Measurements from ENCODE around the gene TRPM8. TPM values are rescaled to one million over a fixed set of nuclear protein-coding genes. Genes with fewer than 3 reads are reported as not detected.

TRPM8 gene
- total RNA-seq, 2 donors from 2014 or later: not detected

GRCh38 chr2:233991196-233991595 is 74.0 kb downstream of the TRPM8 start:
- ATAC-seq (no peak), DNase-seq (no peak)
- intact Hi-C loops (cut with DNase I, micrococcal nuclease): no loop called here

GRCh38 chr2:233992513-233993217 is 75.5 kb downstream of the TRPM8 start:
- DNase-seq (no peak), ATAC-seq (no peak)
- intact Hi-C loops (cut with DNase I, micrococcal nuclease): no loop called here

- intact Hi-C loops (cut with DNase I, micrococcal nuclease): no loop called here
- DNase-seq (no peak), ATAC-seq (no peak)
Measured at GRCh38 chr2:233993461-233993860, 76.3 kb downstream of the TRPM8 start.

GRCh38 chr2:233994151-233994550 is 77.0 kb downstream of the TRPM8 start:
- intact Hi-C loops (cut with DNase I, micrococcal nuclease): no loop called here

GRCh38 chr2:233996000-233996399 is 78.8 kb downstream of the TRPM8 start:
- intact Hi-C loops (cut with DNase I, micrococcal nuclease): no loop called here
- DNase-seq: no peak
- no peak for ATAC-seq

More at GRCh38 chr2:233994151-233994550, 77.0 kb downstream of the TRPM8 start:
- no peak for DNase-seq
- ATAC-seq: no peak

DNA sequence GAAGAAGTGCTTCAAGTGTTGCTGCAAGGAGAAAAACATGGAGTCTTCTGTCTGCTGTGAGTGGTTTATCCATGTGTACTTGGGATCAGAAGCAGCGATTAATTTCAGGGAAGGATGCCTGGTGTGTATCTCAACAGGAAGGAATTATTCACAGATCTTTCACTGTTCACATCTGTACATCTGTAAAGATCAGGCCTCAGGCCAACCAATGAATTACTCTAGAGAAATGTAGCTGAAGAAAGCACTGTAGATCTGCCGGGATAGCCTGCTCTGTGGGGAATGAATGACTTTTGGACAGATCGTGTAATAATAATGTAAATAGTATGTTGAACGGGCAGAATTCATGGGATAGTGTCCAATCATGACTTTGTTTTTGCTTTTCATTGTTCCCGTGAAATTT is 79.3 kb downstream of the TRPM8 start:
- DNase-seq (no peak), ATAC-seq (no peak)
- intact Hi-C loops (cut with DNase I, micrococcal nuclease): no loop called here

DNA sequence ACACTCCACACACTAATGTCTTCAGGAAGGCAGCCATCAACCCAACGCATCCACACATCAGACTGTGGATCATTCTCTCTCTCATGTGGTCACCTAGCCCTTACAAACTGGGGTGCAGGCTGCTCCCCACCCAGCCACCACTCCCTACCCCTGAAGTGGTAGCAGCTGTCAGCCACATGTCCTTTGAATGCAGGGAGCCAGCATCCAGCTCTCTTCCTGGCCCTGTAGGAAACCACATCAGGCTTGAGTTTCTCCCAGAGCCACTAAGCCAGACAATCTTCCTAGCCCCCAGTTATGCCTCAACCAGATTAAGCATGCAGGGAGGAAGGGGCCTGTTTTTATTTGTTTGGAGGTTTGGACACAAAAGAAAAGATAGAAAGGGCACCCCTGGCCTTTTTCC is 80.5 kb downstream of the TRPM8 start:
- no peak for DNase-seq
- ATAC-seq: no peak
- intact Hi-C loops (cut with DNase I, micrococcal nuclease): no loop called here

DNA sequence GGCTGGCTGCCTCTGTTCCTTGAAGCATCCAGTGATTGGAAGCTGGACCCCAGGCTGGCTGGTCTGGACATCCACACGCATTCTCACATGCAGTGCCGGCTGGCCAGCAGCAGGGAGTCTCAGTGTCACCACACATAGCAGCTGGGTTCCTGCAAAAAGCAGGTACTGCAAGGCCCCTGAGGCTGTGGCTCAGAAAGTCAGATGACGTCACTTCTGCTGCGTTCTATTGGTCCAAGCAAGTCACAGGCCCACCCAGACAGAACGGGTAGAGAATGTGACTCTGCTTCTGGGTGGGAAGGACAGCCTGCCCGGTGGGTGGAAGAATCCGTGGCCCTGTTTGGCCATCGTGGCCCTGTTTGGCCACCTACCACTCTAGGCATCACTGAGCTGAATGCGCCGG is 82.0 kb downstream of the TRPM8 start:
- intact Hi-C loops (cut with DNase I, micrococcal nuclease): no loop called here
- DNase-seq (no peak), ATAC-seq (no peak)

DNA sequence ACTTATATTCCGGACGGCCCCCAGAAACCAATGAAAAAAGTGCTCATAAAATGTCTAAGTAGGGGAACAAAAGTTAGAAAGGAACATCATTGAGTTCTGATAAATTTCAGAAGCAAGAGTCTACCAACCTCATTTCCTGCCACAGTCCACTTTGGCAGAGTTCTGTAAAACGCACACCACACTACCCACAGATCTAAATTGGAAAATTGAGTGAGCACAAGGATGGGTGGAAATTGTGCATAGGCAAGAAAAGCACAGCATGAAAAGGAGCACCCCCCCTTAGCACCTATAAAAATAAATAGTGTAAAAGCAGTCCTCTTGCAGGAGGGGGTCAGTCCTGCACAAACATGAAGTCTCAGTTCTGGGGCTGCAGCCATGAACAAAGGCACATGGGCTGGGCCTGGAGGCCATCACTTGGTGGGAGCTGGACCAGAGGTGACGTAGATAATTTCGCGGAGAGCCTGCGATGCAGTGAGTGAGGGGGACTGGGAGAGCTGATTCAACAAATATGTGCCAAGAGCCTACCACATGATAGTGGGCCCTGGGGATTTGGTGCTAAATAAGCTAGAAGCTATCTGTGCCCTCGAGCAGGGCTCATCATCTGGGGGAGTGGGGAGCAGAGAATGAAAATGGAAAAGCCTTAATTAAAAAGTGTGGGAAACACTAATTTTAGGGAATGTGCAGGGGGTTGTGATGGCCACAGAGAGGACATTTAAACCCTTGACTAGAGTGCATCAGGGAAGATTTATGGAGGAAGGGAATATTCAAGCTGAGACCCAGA is 84.4 kb downstream of the TRPM8 start:
- no peak for ATAC-seq
- no peak for DNase-seq
- intact Hi-C loops (cut with DNase I, micrococcal nuclease): no loop called here

DNA sequence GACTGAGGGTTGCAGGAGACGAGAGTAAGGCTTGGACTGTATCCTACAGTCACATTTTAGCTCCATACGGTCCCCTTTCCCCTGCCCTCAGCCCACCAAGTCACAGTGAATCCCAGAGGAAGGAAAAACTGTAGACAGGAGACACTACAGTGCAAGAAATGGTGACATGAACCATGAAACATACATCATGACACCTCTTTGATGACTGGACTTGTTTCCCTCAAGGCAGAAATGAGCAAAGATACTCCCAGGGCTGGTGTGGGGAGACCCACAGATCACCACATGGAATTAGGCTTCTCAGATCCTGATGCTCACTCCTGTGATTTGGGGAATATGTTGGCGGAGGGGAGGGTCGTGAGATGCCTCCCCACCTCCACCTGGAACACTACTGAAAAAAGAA is 85.1 kb downstream of the TRPM8 start:
- intact Hi-C loops (cut with DNase I, micrococcal nuclease): no loop called here
- ATAC-seq (no peak), DNase-seq (no peak)

- ATAC-seq (no peak), DNase-seq (no peak)
- intact Hi-C loops (cut with DNase I, micrococcal nuclease): no loop called here
Measured at GRCh38 chr2:234003972-234004617, 86.9 kb downstream of the TRPM8 start.

GRCh38 chr2:234005126-234005525 is 88.0 kb downstream of the TRPM8 start:
- no peak for ATAC-seq
- intact Hi-C loops (cut with DNase I, micrococcal nuclease): no loop called here

DNA sequence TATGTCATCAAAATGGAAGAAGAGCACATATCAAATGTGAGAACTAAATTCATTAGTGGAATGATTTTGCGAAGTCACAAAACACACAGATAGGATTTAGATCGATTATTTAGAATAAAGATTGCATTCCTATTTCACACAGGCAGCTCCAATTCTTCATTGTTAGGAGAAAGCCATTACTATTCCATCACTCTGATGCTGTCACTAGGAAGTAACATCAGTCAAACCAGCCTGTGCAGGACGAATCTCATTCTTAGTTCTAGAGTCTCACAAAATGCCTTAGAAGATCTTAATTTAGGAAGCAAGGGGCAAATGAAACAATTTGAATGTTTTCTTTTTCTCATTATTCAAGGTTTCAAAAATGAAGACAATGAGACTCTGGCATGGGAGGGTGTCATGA is 89.3 kb downstream of the TRPM8 start:
- intact Hi-C loops (cut with DNase I, micrococcal nuclease): no loop called here

More at GRCh38 chr2:234005126-234005525, 88.0 kb downstream of the TRPM8 start:
- DNase-seq: no peak

DNA sequence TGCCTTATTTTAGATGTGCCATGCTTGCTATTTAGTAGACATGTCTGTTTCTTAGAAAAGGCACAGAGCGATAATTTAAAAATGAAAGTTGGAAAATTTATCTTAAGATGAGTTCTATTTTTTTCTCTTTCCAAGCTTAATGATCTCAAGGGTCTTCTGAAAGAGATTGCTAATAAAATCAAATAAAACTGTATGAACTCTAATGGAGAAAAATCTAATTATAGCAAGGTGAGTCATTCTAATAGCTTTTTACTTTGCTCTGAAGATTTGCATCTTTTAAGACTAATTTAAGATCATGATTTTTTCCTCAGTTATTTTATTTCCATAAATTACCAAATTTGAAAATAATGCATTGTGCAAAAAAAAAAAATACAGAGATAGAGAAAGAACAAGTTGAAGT is 97.3 kb downstream of the TRPM8 start:
- DNase-seq: no peak
- intact Hi-C loops (cut with DNase I, micrococcal nuclease): no loop called here
- ATAC-seq: no peak

More for the DNA sequence above, 89.3 kb downstream of the TRPM8 start:
- no peak for ATAC-seq
- no peak for DNase-seq

DNA sequence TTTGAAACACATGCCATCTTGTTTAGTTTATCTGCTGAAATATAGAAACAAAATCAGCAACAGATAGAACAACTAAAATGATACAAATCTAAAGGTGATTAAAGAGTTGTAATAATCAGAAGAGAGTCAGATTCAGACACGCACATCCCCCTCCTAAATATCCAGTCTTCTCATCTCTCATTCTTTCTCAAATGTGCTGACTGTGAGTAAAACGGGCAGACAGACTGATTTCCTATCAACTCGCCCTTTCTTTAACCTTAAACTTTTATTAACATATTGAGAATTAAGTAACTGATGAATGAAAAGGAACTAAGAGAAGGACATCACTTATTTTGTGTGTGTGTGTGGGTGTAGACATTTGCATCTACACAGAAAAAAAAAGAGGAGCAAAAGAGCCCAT is 98.7 kb downstream of the TRPM8 start:
- intact Hi-C loops (cut with DNase I, micrococcal nuclease): no loop called here
- DNase-seq (no peak), ATAC-seq (no peak)

DNA sequence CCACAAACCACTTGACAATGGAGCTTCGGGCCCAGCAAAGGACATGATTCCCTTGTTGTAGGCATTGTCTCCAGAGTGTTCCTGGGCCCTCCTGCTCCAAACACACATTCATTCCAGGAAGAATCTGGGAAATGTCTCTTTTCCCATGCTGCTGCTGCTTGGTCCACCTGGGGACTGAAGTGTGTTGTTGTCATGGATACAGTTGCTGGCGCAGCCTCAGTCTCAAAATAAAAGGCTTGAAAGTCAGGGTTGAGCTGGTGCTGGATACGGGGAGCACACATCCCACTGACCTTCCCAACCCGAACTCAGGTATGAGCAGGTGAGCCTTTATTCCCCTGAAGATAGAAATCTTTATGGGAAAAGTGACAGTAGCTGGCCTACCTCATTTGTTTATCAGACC is 102.7 kb downstream of the TRPM8 start:
- intact Hi-C loops (cut with DNase I, micrococcal nuclease): no loop called here
- no peak for DNase-seq
- ATAC-seq: no peak

DNA sequence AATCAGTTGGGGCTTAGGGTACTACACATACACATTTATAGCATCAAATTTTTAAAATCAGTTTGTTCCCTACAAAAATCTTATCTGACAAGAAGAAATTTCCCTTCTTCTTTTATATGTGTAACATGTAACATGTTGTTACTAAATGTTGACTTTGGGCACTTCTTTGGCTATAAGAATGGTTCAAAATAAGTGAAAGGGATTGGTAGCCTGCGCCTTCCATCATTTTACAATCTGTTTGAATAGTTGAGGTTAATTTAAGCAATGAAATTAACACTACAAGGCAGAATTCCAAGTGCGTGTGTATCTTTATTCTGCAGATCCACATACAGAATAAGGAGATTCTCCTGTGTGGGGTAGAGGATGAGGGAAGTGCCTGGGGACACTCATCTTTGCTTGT is 103.2 kb downstream of the TRPM8 start:
- DNase-seq (no peak), ATAC-seq (no peak)
- intact Hi-C loops (cut with DNase I, micrococcal nuclease): no loop called here

- ATAC-seq: no peak
- no peak for DNase-seq
- intact Hi-C loops (cut with DNase I, micrococcal nuclease): no loop called here
Measured at GRCh38 chr2:234022424-234022823, 105.3 kb downstream of the TRPM8 start.

DNA sequence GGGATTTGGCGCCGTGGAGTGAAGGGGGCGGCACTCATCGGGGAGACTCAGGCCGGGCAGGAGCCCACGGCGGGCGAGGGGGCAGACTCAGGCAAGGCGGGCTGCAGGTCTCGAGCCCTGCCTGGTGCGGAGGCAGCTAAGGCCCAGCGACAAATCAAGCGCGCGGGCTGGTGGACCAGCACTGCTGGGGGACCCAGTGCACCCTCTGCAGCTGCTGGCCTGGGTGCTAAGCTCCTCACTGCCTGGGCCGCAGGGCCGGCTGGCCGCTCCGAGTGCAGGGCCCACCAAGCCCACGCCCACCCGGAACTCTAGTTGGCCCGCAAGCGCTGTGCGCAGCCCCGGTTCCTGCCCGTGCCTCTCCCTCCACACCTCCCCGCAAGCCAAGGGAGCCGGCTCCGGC is 107.1 kb downstream of the TRPM8 start:
- ATAC-seq (no peak), DNase-seq (no peak)
- intact Hi-C loops (cut with DNase I, micrococcal nuclease): no loop called here

- intact Hi-C loops (cut with DNase I, micrococcal nuclease): no loop called here
- DNase-seq (no peak), ATAC-seq (no peak)
Measured at GRCh38 chr2:234025466-234025865, 108.3 kb downstream of the TRPM8 start.

Measured in left colon (tissue), 2 donors.